K562 (cell line): Measurements from ENCODE around the gene TRPC4AP. TPM values are rescaled to one million over a fixed set of nuclear protein-coding genes. Genes with fewer than 3 reads are reported as not detected.
A peak's percentile ranks its signal among the peaks of the same experiment; 100 is the strongest.

ENCODE experiments used
- ARID1B ChIP-seq: fragments of 450-650 bp; IDR thresholded peaks from 2 replicates; pipeline ENCODE4 v1.6.1; 2016; ENCODE audit warnings: antibody characterized with exemption, mild to moderate bottlenecking, inconsistent platforms
- BMI1 ChIP-seq: fragments of 150-350 bp; IDR thresholded peaks from 2 replicates; pipeline ENCODE4 v1.6.1; 2014; ENCODE audit warnings: low read length
- CBX3 ChIP-seq, 2 experiments: IDR thresholded peaks; 1 replicate in 1 of 2; 2 replicates in 1 of 2; pipeline ENCODE4 v1.6.1; 2012; ENCODE audit warnings: inconsistent platforms in 2 of 2, low read length in 2 of 2, borderline replicate concordance in 1 of 2, control low read depth in 1 of 2
- CEBPG ChIP-seq, 3 experiments: fragments of 200-800 bp in 1 of 3; sonication (Bioruptor generic) in 1 of 3; sonication (generic) in 1 of 3; formaldehyde crosslinking in 1 of 3; IDR thresholded peaks in 2 of 3; conservative IDR thresholded peaks in 1 of 3; 2 replicates each; pipeline versions ENCODE4 v1.6.1 to v1.8.0; 2016 to 2022; ENCODE audit warnings: missing compliant biosample characterization in 2 of 3, missing genetic modification characterization in 2 of 3, mild to moderate bottlenecking in 1 of 3, missing genetic modification reagents in 1 of 3
- CGGBP1 ChIP-seq: fragments of 250-450 bp; sonication (Bioruptor Pico); IDR thresholded peaks from 2 replicates; pipeline ENCODE4 v1.9.0; 2021; ENCODE audit warnings: mild to moderate bottlenecking
- CREM ChIP-seq: IDR thresholded peaks from 2 replicates; pipeline ENCODE4 v1.6.1; 2014; ENCODE audit warnings: antibody characterized with exemption, low read depth
- E2F3 ChIP-seq: fragments of 250-450 bp; sonication (Bioruptor Pico); IDR thresholded peaks from 2 replicates; pipeline ENCODE4 v1.4.0; 2020; ENCODE audit warnings: mild to moderate bottlenecking
- GTF2A2 ChIP-seq: IDR thresholded peaks from 2 replicates; pipeline ENCODE4 v1.6.1; 2016; ENCODE audit warnings: mild to moderate bottlenecking, missing genetic modification characterization, missing compliant biosample characterization
- MEF2D ChIP-seq: conservative IDR thresholded peaks from 2 replicates; pipeline ENCODE4 v1.6.1; 2016; ENCODE audit warnings: low read depth, missing genetic modification characterization, missing compliant biosample characterization
- MNT ChIP-seq, 2 experiments: fragments of 450-650 bp; conservative IDR thresholded peaks; 2 replicates each; pipeline ENCODE4 v1.6.1; 2017; ENCODE audit warnings: mild to moderate bottlenecking in 2 of 2, moderate library complexity in 2 of 2
- MTF1 ChIP-seq: fragments of 250-450 bp; sonication (Bioruptor Pico); IDR thresholded peaks from 2 replicates; pipeline ENCODE4 v1.9.0; 2021; ENCODE audit warnings: moderate library complexity, mild to moderate bottlenecking, inconsistent platforms, borderline replicate concordance
- NFXL1 ChIP-seq: fragments of 450-650 bp; formaldehyde crosslinking; IDR thresholded peaks from 2 replicates; pipeline ENCODE4 v1.4.0; 2021; ENCODE audit warnings: mild to moderate bottlenecking
- NR2F6 ChIP-seq: fragments of 450-650 bp; formaldehyde crosslinking; IDR thresholded peaks from 2 replicates; pipeline ENCODE4 v1.4.0; 2020; ENCODE audit warnings: mild to moderate bottlenecking
- NR4A1 ChIP-seq, 2 experiments: fragments of 250-450 bp in 1 of 2; fragments of 450-650 bp in 1 of 2; sonication (Bioruptor Pico) in 1 of 2; IDR thresholded peaks; 2 replicates each; pipeline versions ENCODE4 v1.4.0 to v1.6.1; 2016 to 2020; ENCODE audit warnings: mild to moderate bottlenecking in 2 of 2, missing compliant biosample characterization in 1 of 2, missing genetic modification characterization in 1 of 2, moderate library complexity in 1 of 2
- POLR3A ChIP-seq: IDR thresholded peaks from 2 replicates; pipeline ENCODE4 v1.6.1; 2011; ENCODE audit warnings: borderline replicate concordance, mild to moderate bottlenecking, moderate library complexity; ENCODE audit not compliant: insufficient read length, insufficient read depth; ENCODE audit errors: extremely low read depth
- PURB ChIP-seq: sonication (generic); formaldehyde crosslinking; IDR thresholded peaks from 2 replicates; pipeline ENCODE4 v1.9.0; 2021; ENCODE audit warnings: low read depth, mild to moderate bottlenecking, missing genetic modification reagents
- PYGO2 ChIP-seq: fragments of 450-650 bp; IDR thresholded peaks from 2 replicates; pipeline ENCODE4 v1.6.1; 2016; ENCODE audit warnings: mild to moderate bottlenecking, missing genetic modification characterization, moderate library complexity, missing compliant biosample characterization
- SMARCC2 ChIP-seq: fragments of 450-650 bp; IDR thresholded peaks from 2 replicates; pipeline ENCODE4 v1.6.1; 2017; ENCODE audit warnings: antibody characterized with exemption, moderate library complexity, mild to moderate bottlenecking, low read depth
- TGIF2 ChIP-seq: sonication (generic); formaldehyde crosslinking; IDR thresholded peaks from 2 replicates; pipeline ENCODE4 v1.8.1; 2022; ENCODE audit warnings: mild to moderate bottlenecking, missing genetic modification reagents, moderate library complexity
- UBTF ChIP-seq, 2 experiments: IDR thresholded peaks; 2 replicates each; pipeline ENCODE4 v1.6.1; 2012; ENCODE audit warnings: improper control_type of control experiment in 2 of 2, low read depth in 2 of 2, low read length in 2 of 2, borderline replicate concordance in 1 of 2
- ZBTB7A ChIP-seq: IDR thresholded peaks from 2 replicates; pipeline ENCODE4 v1.6.1; 2011; ENCODE audit warnings: low read depth, mild to moderate bottlenecking, low read length, moderate library complexity, borderline replicate concordance; ENCODE audit not compliant: control insufficient read depth
- ZEB2 ChIP-seq: fragments of 450-650 bp; IDR thresholded peaks from 2 replicates; pipeline ENCODE4 v1.6.1; 2016
- ZNF143 ChIP-seq: sonication (generic); formaldehyde crosslinking; IDR thresholded peaks from 2 replicates; pipeline ENCODE4 v1.9.0; 2022; ENCODE audit warnings: mild to moderate bottlenecking, missing genetic modification reagents
- ZNF24 ChIP-seq: fragments of 450-650 bp; IDR thresholded peaks from 2 replicates; pipeline ENCODE4 v1.6.1; 2016
- polyA plus RNA-seq, 8 experiments: library from polyadenylated mRNA; depleted of rRNA in 4 of 8; stranded (reverse) in 5 of 8; unstranded in 3 of 8; fragments of >200 nt; fragmentation: Nextera tagmentation in 2 of 8; fragmentation: Illumina TruSeq in 1 of 8; extraction: Ambion mirVana in 2 of 8; extraction: Trizol in 1 of 8; gene quantifications; 2 replicates each; pipeline versions ENCODE4 v1.2.1 to v1.2.3, GENCODE V29; 2011 to 2014; ENCODE audit warnings: inconsistent platforms in 1 of 8, missing spikeins in 1 of 8
- total RNA-seq, 7 experiments: library from RNA; depleted of rRNA in 6 of 7; stranded (reverse); fragments of >200 nt in 6 of 7; fragmentation: Illumina TruSeq in 2 of 7; extraction: Trizol in 2 of 7; gene quantifications; 2 replicates each; pipeline versions ENCODE4 v1.2.1 to v1.2.3, GENCODE V29; 2011 to 2021; ENCODE audit warnings: low replicate concordance in 1 of 7

TRPC4AP gene
- total and polyA plus RNA-seq, 9 of the 15 experiments (the other 6 are each of a cell fraction or from before 2014, with no cell fraction given): 2.3 to 70.3 (median 33.3) TPM

GRCh38 chr20:35092524-35093266 is at the start of gene TRPC4AP (continued):
- TF ChIP-seq BMI1 (no peak), NFXL1 (CRISPR knock-in tag) (no peak), ARID1B (no peak; the same call in 1 of the 2 replicates), CBX3 (IDR thresholded peaks at IDR 0.05; ENCODE audit: borderline replicate concordance in 1 of 2, low read length in 2 of 2) (peak in 1 of 2 experiments; percentile 87; a peak in 2 of 3 replicates), CGGBP1 (CRISPR knock-in tag) (peak; percentile 62; the same call in 1 of the 2 replicates), E2F3 (CRISPR knock-in tag) (no peak), GTF2A2 (no peak), MTF1 (CRISPR knock-in tag) (no peak), ZNF143 (CRISPR knock-in tag) (peak; percentile 94), PYGO2 (0 out of 2 replicates have a peak, but pooled peaks have one; percentile 24), NR2F6 (CRISPR knock-in tag) (no peak), POLR3A (no peak), MNT (conservative IDR thresholded peaks at IDR 0.05) (peak; percentile 97 to 99), MEF2D (tag) (peak; percentile 72; the same call in 1 of the 2 replicates), ZNF24 (peak; percentile 46; the same call in 1 of the 2 replicates), ZEB2 (no peak), CREM (peak; percentile 93), SMARCC2 (no peak), UBTF (IDR thresholded peaks at IDR 0.05; ENCODE audit: borderline replicate concordance in 1 of 2, low read depth in 2 of 2, low read length in 2 of 2) (0 out of 4 replicates have a peak, but pooled peaks of 1 of the 2 experiments have one; percentile 19), CEBPG (CRISPR knock-in tag; IDR thresholded peaks at IDR 0.05) (no peak), CEBPG (tag; conservative IDR thresholded peaks at IDR 0.05 in 1 of 2, IDR thresholded peaks at IDR 0.05 in 1 of 2) (no peak), TGIF2 (CRISPR knock-in tag) (no peak), NR4A1 (CRISPR knock-in tag; IDR thresholded peaks at IDR 0.05) (peak; percentile 90; the same call in 1 of the 2 replicates), NR4A1 (tag; IDR thresholded peaks at IDR 0.05) (peak; percentile 94), ZBTB7A (peak; percentile 93), PURB (CRISPR knock-in tag) (no peak)
